IMR-90 (cell line): ENCODE measurements around the gene ATP6V1F. TPM values are rescaled to one million over a fixed set of nuclear protein-coding genes. Genes with fewer than 3 reads are reported as not detected.

Source experiments
- ATAC-seq: fragments of 200-7000 bp; cut with Tn5 transposase; 2 replicates; pipeline ENCODE4 v1.9.1; 2020; ENCODE audit warnings: low read depth, mild to moderate bottlenecking, moderate library complexity
- BruUV-seq: library from RNA; stranded (reverse); fragments of 400-500 nt; replicated peaks from 2 replicates; lab custom pipeline; 2021; lab: Mats Ljungman, UMichigan
- CTCF ChIA-PET: fragments of 300-600 bp; formaldehyde crosslinking; extraction: SDS; loops from one replicate; lab custom pipeline; 2021; ENCODE audit warnings: antibody characterized with exemption; lab: Yijun Ruan, JAX
- POLR2A ChIA-PET: fragments of 300-600 bp; sonication (Branson Sonifier 250); formaldehyde crosslinking; loops from one replicate; lab custom pipeline; 2022; ENCODE audit warnings: antibody characterized with exemption; ENCODE audit not compliant: unreplicated experiment; lab: Charles Lee
- DNase-seq: peaks from one replicate; pipeline ENCODE4 v3.0.0; 2013
- H2AFZ ChIP-seq: replicated peaks from 2 replicates; pipeline ENCODE3; 2013; ENCODE audit warnings: low read length, mild to moderate bottlenecking; ENCODE audit not compliant: poor library complexity
- H2AK5ac ChIP-seq: 2 replicates; pipeline ENCODE4 v1.6.1; 2013; ENCODE audit warnings: low read depth, low read length, inconsistent platforms
- H2AK9ac ChIP-seq: replicated peaks from 2 replicates; pipeline ENCODE3; 2013; ENCODE audit warnings: mild to moderate bottlenecking, low read depth, low read length, moderate library complexity; ENCODE audit not compliant: poor library complexity
- H2BK120ac ChIP-seq: 2 replicates; pipeline ENCODE4 v1.6.1; 2013; ENCODE audit warnings: low read depth, low read length, inconsistent platforms
- H2BK15ac ChIP-seq: 3 replicates; pipeline ENCODE4 v1.6.1; 2013; ENCODE audit warnings: low read depth, low read length, inconsistent platforms
- H2BK20ac ChIP-seq: 2 replicates; pipeline ENCODE4 v1.6.1; 2013; ENCODE audit warnings: low read depth, mild to moderate bottlenecking, inconsistent platforms, low read length, moderate library complexity
- H2BK5ac ChIP-seq: 2 replicates; pipeline ENCODE4 v1.6.1; 2013; ENCODE audit warnings: mild to moderate bottlenecking, low read depth, low read length, inconsistent platforms; ENCODE audit not compliant: poor library complexity, severe bottlenecking
- H3K14ac ChIP-seq: replicated peaks from 2 replicates; pipeline ENCODE4 v1.6.1; 2013; ENCODE audit warnings: low read depth, low read length, inconsistent platforms
- H3K18ac ChIP-seq: 2 replicates; pipeline ENCODE4 v1.6.1; 2013; ENCODE audit warnings: low read depth, low read length, control low read depth
- H3K23ac ChIP-seq: 2 replicates; pipeline ENCODE4 v1.6.1; 2013; ENCODE audit warnings: low read depth, low read length, inconsistent platforms
- H3K27ac ChIP-seq: 2 replicates; pipeline ENCODE4 v1.5.1; 2013; ENCODE audit warnings: mild to moderate bottlenecking, control low read depth, low read length; ENCODE audit not compliant: insufficient read depth
- H3K27me3 ChIP-seq: 2 replicates; pipeline ENCODE4 v1.6.1; 2013; ENCODE audit warnings: low read length; ENCODE audit not compliant: control insufficient read depth, insufficient read depth
- H3K36me3 ChIP-seq: 2 replicates; pipeline ENCODE4 v1.6.1; 2013; ENCODE audit warnings: low read length, mixed read lengths; ENCODE audit not compliant: control insufficient read depth, insufficient read depth
- H3K4ac ChIP-seq: 2 replicates; pipeline ENCODE4 v1.6.1; 2013; ENCODE audit warnings: low read depth, low read length, inconsistent platforms
- H3K4me1 ChIP-seq: 2 replicates; pipeline ENCODE4 v1.6.1; 2013; ENCODE audit warnings: low read length, mixed read lengths; ENCODE audit not compliant: control insufficient read depth, insufficient read depth
- H3K4me2 ChIP-seq: 2 replicates; pipeline ENCODE4 v1.6.1; 2013; ENCODE audit warnings: low read depth, mild to moderate bottlenecking, control low read depth, low read length, moderate library complexity
- H3K4me3 ChIP-seq: 2 replicates; pipeline ENCODE4 v1.5.1; 2013; ENCODE audit warnings: low read depth, mild to moderate bottlenecking, control low read depth, low read length, moderate library complexity; ENCODE audit not compliant: insufficient read depth
- H3K56ac ChIP-seq: 2 replicates; pipeline ENCODE4 v1.6.1; 2013; ENCODE audit warnings: low read length, inconsistent platforms; ENCODE audit not compliant: insufficient read depth; ENCODE audit errors: extremely low read depth
- H3K79me1 ChIP-seq, 2 experiments: 2 replicates each; pipeline ENCODE4 v1.6.1; 2013; ENCODE audit warnings: low read length in 2 of 2, inconsistent platforms in 1 of 2, low read depth in 1 of 2
- H3K9ac ChIP-seq: 2 replicates; pipeline ENCODE4 v1.6.1; 2013; ENCODE audit warnings: low read depth, low read length, control low read depth
- H3K9me1 ChIP-seq: 2 replicates; pipeline ENCODE4 v1.6.1; 2013; ENCODE audit warnings: low read length, inconsistent platforms; ENCODE audit not compliant: insufficient read depth
- H3K9me3 ChIP-seq: 2 replicates; pipeline ENCODE4 v1.6.1; 2013; ENCODE audit warnings: low read length; ENCODE audit not compliant: control insufficient read depth, insufficient read depth
- H4K20me1 ChIP-seq: 2 replicates; pipeline ENCODE4 v1.6.1; 2013; ENCODE audit warnings: low read length, inconsistent platforms; ENCODE audit not compliant: insufficient read depth
- H4K5ac ChIP-seq: 2 replicates; pipeline ENCODE4 v1.6.1; 2013; ENCODE audit warnings: mild to moderate bottlenecking, low read depth, low read length, control low read depth
- H4K8ac ChIP-seq, 2 experiments: 2 replicates each; pipeline ENCODE4 v1.6.1; 2013; ENCODE audit warnings: low read depth in 2 of 2, low read length in 2 of 2, control low read depth in 1 of 2, inconsistent platforms in 1 of 2
- H4K91ac ChIP-seq: 2 replicates; pipeline ENCODE4 v1.6.1; 2013; ENCODE audit warnings: low read depth, low read length, inconsistent platforms; ENCODE audit not compliant: insufficient read depth
- BHLHE40 ChIP-seq: fragments of 150-350 bp; IDR thresholded peaks from 2 replicates; pipeline ENCODE4 v1.6.1; 2016; ENCODE audit warnings: mild to moderate bottlenecking, low read depth, low read length
- CEBPB ChIP-seq: IDR thresholded peaks from 2 replicates; pipeline ENCODE4 v1.6.1; 2012; ENCODE audit warnings: low read depth, low read length, improper control_type of control experiment
- CHD1 ChIP-seq: IDR thresholded peaks from 2 replicates; pipeline ENCODE4 v1.6.1; 2012; ENCODE audit warnings: low read depth, low read length, improper control_type of control experiment
- CTCF ChIP-seq: conservative IDR thresholded peaks from 2 replicates; pipeline ENCODE4 v1.5.1; 2012; ENCODE audit warnings: mild to moderate bottlenecking, low read depth, low read length, improper control_type of control experiment
- ELK1 ChIP-seq: fragments of 150-350 bp; IDR thresholded peaks from 2 replicates; pipeline ENCODE4 v1.6.1; 2016; ENCODE audit warnings: low read depth, mild to moderate bottlenecking, low read length, moderate library complexity, borderline replicate concordance
- FOS ChIP-seq: fragments of 150-350 bp; IDR thresholded peaks from 2 replicates; pipeline ENCODE4 v1.6.1; 2016; ENCODE audit warnings: low read depth, low read length
- MAFK ChIP-seq: IDR thresholded peaks from 2 replicates; pipeline ENCODE4 v1.6.1; 2012; ENCODE audit warnings: low read depth, low read length, improper control_type of control experiment
- MAZ ChIP-seq: IDR thresholded peaks from 2 replicates; pipeline ENCODE4 v1.6.1; 2012; ENCODE audit warnings: low read depth, mild to moderate bottlenecking, low read length, improper control_type of control experiment, moderate library complexity, borderline replicate concordance
- MXI1 ChIP-seq: IDR thresholded peaks from 2 replicates; pipeline ENCODE4 v1.6.1; 2012; ENCODE audit warnings: low read depth, mild to moderate bottlenecking, low read length, moderate library complexity, borderline replicate concordance
- NFE2L2 ChIP-seq: fragments of 150-350 bp; IDR thresholded peaks from 2 replicates; pipeline ENCODE4 v1.6.1; 2016; ENCODE audit warnings: low read depth, mild to moderate bottlenecking, low read length
- POLR2A ChIP-seq: IDR thresholded peaks from 2 replicates; pipeline ENCODE4 v1.6.1; 2012; ENCODE audit warnings: mild to moderate bottlenecking, low read depth, low read length
- RAD21 ChIP-seq: IDR thresholded peaks from 2 replicates; pipeline ENCODE4 v1.6.1; 2012; ENCODE audit warnings: low read length, improper control_type of control experiment
- RCOR1 ChIP-seq: IDR thresholded peaks from 2 replicates; pipeline ENCODE4 v1.6.1; 2012; ENCODE audit warnings: mild to moderate bottlenecking, low read length, improper control_type of control experiment; ENCODE audit not compliant: insufficient replicate concordance
- RFX5 ChIP-seq: IDR thresholded peaks from 2 replicates; pipeline ENCODE4 v1.8.0; 2012; ENCODE audit warnings: low read depth, mild to moderate bottlenecking, low read length, moderate library complexity
- SMC3 ChIP-seq: fragments of 150-350 bp; IDR thresholded peaks from 2 replicates; pipeline ENCODE4 v1.6.1; 2016; ENCODE audit warnings: low read depth, mild to moderate bottlenecking, antibody characterized with exemption, low read length, moderate library complexity
- USF2 ChIP-seq: fragments of 150-350 bp; IDR thresholded peaks from 2 replicates; pipeline ENCODE4 v1.6.1; 2017; ENCODE audit warnings: mild to moderate bottlenecking, antibody characterized with exemption, low read length, low read depth
- WGBS, 2 experiments: methylation state at CpG; one replicate each; pipeline versions ENCODE4 v1.1.5 to v1.1.7; 2013; ENCODE audit warnings: missing lambda C conversion rate in 2 of 2; ENCODE audit not compliant: insufficient read length in 1 of 2; ENCODE audit errors: extremely low coverage in 2 of 2; 5-methylcytosine and 5-hydroxymethylcytosine counted together
- dilution Hi-C: fragments of 300-500 bp; cut with HindIII; formaldehyde crosslinking; loops from one replicate; pipeline ENCODE4 v1.14.3; 2018; ENCODE audit warnings: low sequenced_read_pairs; ENCODE audit not compliant: unreplicated experiment
- in situ Hi-C: fragments of 300-500 bp; cut with MboI; formaldehyde crosslinking; loops from 3 replicates; pipeline ENCODE4 v1.14.3; 2019; ENCODE audit warnings: low sequenced_read_pairs, inconsistent platforms, mixed read lengths
- intact Hi-C: fragments of 100-400 bp; cut with micrococcal nuclease; formaldehyde crosslinking; loops from 2 replicates; pipeline ENCODE4 v1.10.0; 2022
- polyA plus RNA-seq, 3 experiments: library from polyadenylated mRNA; depleted of rRNA; stranded (reverse); fragments of >200 nt; gene quantifications; 2 replicates each; pipeline ENCODE4 v1.2.3, GENCODE V29; 2012; ENCODE audit warnings: low replicate concordance in 1 of 3
- total RNA-seq: library from RNA; depleted of rRNA; stranded (reverse); fragments of >200 nt; gene quantifications from 2 replicates; pipeline ENCODE4 v1.2.3, GENCODE V29; 2012

The ATP6V1F gene
- total and polyA plus RNA-seq, 2 of the 4 experiments (the other 2 are of a cell fraction), result 104 to 321 TPM

- Histone ChIP-seq H3K9me1 (no peaks in the 10 kb centered on the region), H2BK5ac (no peak overlapping the region), H3K9me3 (no peaks in the 10 kb centered on the region), H3K4me2 (no peak overlapping the region), H2BK120ac (no peak overlapping the region), H3K18ac (no peak overlapping the region), H2AK9ac (no peak overlapping the region), H3K27me3 (no peaks in the 10 kb centered on the region), H3K9ac (no peak overlapping the region), H3K56ac (no peak overlapping the region), H3K36me3 (peaks cover 96% of the 10 kb centered on the region), H3K4me3 (no peak overlapping the region), H4K20me1 (peaks cover 77% of the 10 kb centered on the region), H4K91ac (no peak overlapping the region), H3K14ac (no peak overlapping the region), H3K4ac (no peak overlapping the region), H3K27ac (no peak overlapping the region), H3K4me1 (peaks cover 3% of the 10 kb centered on the region; the same call in 1 of the 2 replicates), H4K8ac (no peak overlapping the region), H4K5ac (no peak overlapping the region), H2BK20ac (no peak overlapping the region), H2BK15ac (no peak overlapping the region), H2AK5ac (no peak overlapping the region), H3K23ac (no peak overlapping the region), H2AFZ (no peak overlapping the region), H3K79me1 (peaks cover 40 to 75% of the 10 kb centered on the region in 2 experiments)
- POLR2A ChIA-PET, result no interaction called here
- 86% methylated on average over 11 of the region's 19 CpGs; no CpG with 5 or more reads in 1 of the 2 experiments for WGBS, 2 experiments
- intact Hi-C loops, result no loop called here
- in situ Hi-C loops, result no loop called here
- dilution Hi-C loops, result no loop called here
- no peak for TF ChIP-seq RFX5
- no peak for TF ChIP-seq RAD21
- no peak for TF ChIP-seq ELK1
- TF ChIP-seq MAZ, result no peak
- TF ChIP-seq CTCF, result no peak
- TF ChIP-seq USF2, result no peak
- TF ChIP-seq SMC3, result no peak
- no peak for TF ChIP-seq FOS
- no peak for TF ChIP-seq MAFK
- TF ChIP-seq MXI1, result no peak
- no peak for TF ChIP-seq NFE2L2
- TF ChIP-seq RCOR1, result no peak
- no peak for TF ChIP-seq CEBPB
- TF ChIP-seq BHLHE40, result no peak
- TF ChIP-seq CHD1, result no peak
- TF ChIP-seq POLR2A, result no peak
- DNase-seq, result no peak
- CTCF ChIA-PET, result no interaction called here
- no TSS peak for BruUV-seq
- ATAC-seq, result no peak
These were observed 16.7 kb upstream of the ATP6V1F start for GRCh38 chr7:128845987-128846386.
